ENCODE measurements around the gene MRPS21. TPM values are rescaled to one million over a fixed set of nuclear protein-coding genes. Genes with fewer than 3 reads are reported as not detected.
A peak's percentile ranks its signal among the peaks of the same experiment; 100 is the strongest.

Gene MRPS21
- total and polyA plus RNA-seq, 2 of the 8 experiments (the other 6 are each of a cell fraction or from before 2014, with no cell fraction given): 81.9 to 99.8 TPM

DNA sequence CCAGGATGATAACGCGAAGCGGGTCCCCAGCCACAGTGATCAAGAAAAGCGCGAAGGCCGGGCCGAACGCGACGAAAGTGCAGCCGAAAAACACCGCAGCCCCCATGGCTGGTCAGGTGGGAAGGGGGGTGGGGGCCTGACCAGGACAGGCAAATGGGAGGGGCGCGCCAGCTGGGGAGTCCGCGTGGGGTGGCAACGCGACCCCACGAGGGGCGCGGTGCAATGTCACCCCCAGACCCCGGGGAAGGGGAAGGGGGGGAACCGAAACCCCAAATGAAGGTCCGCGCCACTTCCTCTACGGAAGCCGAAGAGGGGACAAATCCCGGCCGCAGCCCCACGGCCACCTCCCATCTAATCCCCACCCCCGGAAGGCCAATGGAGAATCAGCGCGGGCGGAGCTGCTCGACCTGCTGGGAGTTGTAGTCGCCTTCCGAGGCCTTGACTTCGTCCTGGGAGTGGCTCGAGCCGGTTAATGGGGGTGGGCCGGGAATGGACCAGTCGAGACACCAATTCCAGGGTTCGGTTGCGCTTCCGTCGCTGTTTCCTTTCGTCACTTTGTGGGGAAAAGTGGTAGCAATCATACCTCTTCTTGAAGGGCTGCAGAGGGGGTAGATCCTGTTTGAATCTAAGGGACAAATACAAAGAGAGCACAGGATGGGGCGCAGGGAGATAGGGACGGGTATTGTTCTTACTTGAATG, 24.8 kb upstream of the MRPS21 start, which contains the start of gene APH1A (continued):
- TF ChIP-seq NANOG (IDR thresholded peaks at IDR 0.05; ENCODE audit: insufficient read depth, low read depth, low read length, poor library complexity, severe bottlenecking): no peak
- peak; percentile 64 for TF ChIP-seq SIX5 (IDR thresholded peaks at IDR 0.05; ENCODE audit: low read depth, low read length)
- peak; percentile 68 for TF ChIP-seq KDM5A (IDR thresholded peaks at IDR 0.05; ENCODE audit: low read length)
- peak; percentile 50; the same call in 1 of the 2 replicates for TF ChIP-seq YY1 (IDR thresholded peaks at IDR 0.05; ENCODE audit: low read depth, low read length)
- TF ChIP-seq GTF2F1 (IDR thresholded peaks at IDR 0.05; ENCODE audit: borderline replicate concordance, low read depth, low read length): no peak
- TF ChIP-seq SIN3A (conservative IDR thresholded peaks at IDR 0.05 in 1 of 2, IDR thresholded peaks at IDR 0.05 in 1 of 2; ENCODE audit: low read depth in 1 of 2, low read length in 2 of 2): peak; percentile 29 to 90; a peak in 3 of 4 replicates
- peak; percentile 28; the same call in 1 of the 2 replicates for TF ChIP-seq BACH1 (IDR thresholded peaks at IDR 0.05; ENCODE audit: low read length)
- TF ChIP-seq CHD2 (IDR thresholded peaks at IDR 0.05; ENCODE audit: low read length): no peak
- TF ChIP-seq, protein P1, sequence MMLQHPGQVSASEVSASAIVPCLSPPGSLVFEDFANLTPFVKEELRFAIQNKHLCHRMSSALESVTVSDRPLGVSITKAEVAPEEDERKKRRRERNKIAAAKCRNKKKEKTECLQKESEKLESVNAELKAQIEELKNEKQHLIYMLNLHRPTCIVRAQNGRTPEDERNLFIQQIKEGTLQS (IDR thresholded peaks at IDR 0.05; ENCODE audit: insufficient read depth, low read depth, low read length): peak; percentile 67; the same call in 1 of the 2 replicates
- no peak for TF ChIP-seq RXRA (IDR thresholded peaks at IDR 0.05; ENCODE audit: insufficient read depth, low read depth, low read length)
- TF ChIP-seq CEBPB (IDR thresholded peaks at IDR 0.05; ENCODE audit: low read depth, low read length): no peak
- peak; percentile 44; the same call in 1 of the 2 replicates for TF ChIP-seq POLR2AphosphoS5 (IDR thresholded peaks at IDR 0.05; ENCODE audit: low read depth, low read length)
- peak; percentile 83 for TF ChIP-seq TAF1 (IDR thresholded peaks at IDR 0.05; ENCODE audit: low read depth, low read length)
- TF ChIP-seq RFX5 (IDR thresholded peaks at IDR 0.05; ENCODE audit: borderline replicate concordance, low read depth, low read length): no peak
- TF ChIP-seq CREB1 (IDR thresholded peaks at IDR 0.05): peak; percentile 98
- TF ChIP-seq EGR1 (IDR thresholded peaks at IDR 0.05; ENCODE audit: borderline replicate concordance, low read depth, low read length): peak; percentile 38; the same call in 1 of the 2 replicates

Data from H1 (cell line).